ENCODE data around the gene MROH2B. TPM values are rescaled to one million over a fixed set of nuclear protein-coding genes. Genes with fewer than 3 reads are reported as not detected.

The MROH2B gene
- total and polyA plus RNA-seq, 8 donors = not detected

- Histone ChIP-seq H3K4me3 (no peak overlapping the region), H3K36me3 (no peaks in the 10 kb centered on the region), H3K27ac (no peak overlapping the region), H3K4me1 (no peaks in the 10 kb centered on the region), H3K27me3 (no peaks in the 10 kb centered on the region), H3K9me3 (no peaks in the 10 kb centered on the region)
- no peak for DNase-seq
- TF ChIP-seq, protein P1, sequence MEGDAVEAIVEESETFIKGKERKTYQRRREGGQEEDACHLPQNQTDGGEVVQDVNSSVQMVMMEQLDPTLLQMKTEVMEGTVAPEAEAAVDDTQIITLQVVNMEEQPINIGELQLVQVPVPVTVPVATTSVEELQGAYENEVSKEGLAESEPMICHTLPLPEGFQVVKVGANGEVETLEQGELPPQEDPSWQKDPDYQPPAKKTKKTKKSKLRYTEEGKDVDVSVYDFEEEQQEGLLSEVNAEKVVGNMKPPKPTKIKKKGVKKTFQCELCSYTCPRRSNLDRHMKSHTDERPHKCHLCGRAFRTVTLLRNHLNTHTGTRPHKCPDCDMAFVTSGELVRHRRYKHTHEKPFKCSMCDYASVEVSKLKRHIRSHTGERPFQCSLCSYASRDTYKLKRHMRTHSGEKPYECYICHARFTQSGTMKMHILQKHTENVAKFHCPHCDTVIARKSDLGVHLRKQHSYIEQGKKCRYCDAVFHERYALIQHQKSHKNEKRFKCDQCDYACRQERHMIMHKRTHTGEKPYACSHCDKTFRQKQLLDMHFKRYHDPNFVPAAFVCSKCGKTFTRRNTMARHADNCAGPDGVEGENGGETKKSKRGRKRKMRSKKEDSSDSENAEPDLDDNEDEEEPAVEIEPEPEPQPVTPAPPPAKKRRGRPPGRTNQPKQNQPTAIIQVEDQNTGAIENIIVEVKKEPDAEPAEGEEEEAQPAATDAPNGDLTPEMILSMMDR (IDR thresholded peaks at IDR 0.05) = no peak
- no peak for TF ChIP-seq POLR2A (IDR thresholded peaks at IDR 0.05)
- intact Hi-C loops (cut with DNase I; ENCODE audit: low total_unique reads) = no loop called here
- WGBS, 5 donors = 54 to 72% (median 60%) methylated on average over 3 of the region's 3 CpGs
These were observed 67.3 kb downstream of the MROH2B start for GRCh38 chr5:41003670-41004376.

GRCh38 chr5:40999966-41000365 lies 71.2 kb downstream of the MROH2B start:
- intact Hi-C loops (cut with DNase I; ENCODE audit: low total_unique reads) = no loop called here
- H3K27me3 ChIP-seq = no peaks in the 10 kb centered on the region
- TF ChIP-seq, protein P1 (IDR thresholded peaks at IDR 0.05) = no peak
- TF ChIP-seq POLR2A (IDR thresholded peaks at IDR 0.05) (no peak), POLR2AphosphoS5 (IDR thresholded peaks at IDR 0.05) (no peak), EP300 (IDR thresholded peaks at IDR 0.05) (no peak)

DNA sequence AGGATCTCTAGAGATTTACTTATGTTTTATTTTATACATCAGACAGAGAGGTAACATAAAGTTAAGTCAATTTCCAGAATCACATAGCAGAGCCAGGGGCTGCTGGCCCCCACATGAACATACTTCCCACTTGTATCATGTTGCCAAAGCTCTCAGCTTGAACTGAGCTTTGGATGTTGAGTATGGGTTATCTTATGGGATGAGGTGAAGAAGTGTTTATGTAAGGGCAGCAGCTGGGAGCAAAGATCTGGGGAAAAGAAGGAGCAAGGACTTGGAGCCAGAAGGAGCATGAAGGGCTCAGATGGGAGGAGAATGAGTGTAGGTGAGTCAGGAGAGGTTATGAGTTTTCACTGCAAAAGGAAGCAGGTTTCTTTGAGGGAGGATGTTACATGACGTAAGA lies 72.0 kb downstream of the MROH2B start:
- intact Hi-C loops (cut with DNase I; ENCODE audit: low total_unique reads) = no loop called here
- Histone ChIP-seq H3K9me3 (no peaks in the 10 kb centered on the region), H3K4me3 (no peak overlapping the region), H3K27me3 (no peaks in the 10 kb centered on the region), H3K27ac (no peak overlapping the region), H3K36me3 (no peaks in the 10 kb centered on the region), H3K4me1 (no peaks in the 10 kb centered on the region)
- 79 to 95% (median 91%) methylated on average over 1 of the region's 1 CpG for WGBS, 5 donors
- TF ChIP-seq EP300 (IDR thresholded peaks at IDR 0.05) (no peak), POLR2A (IDR thresholded peaks at IDR 0.05) (no peak), POLR2AphosphoS5 (IDR thresholded peaks at IDR 0.05) (no peak)
- TF ChIP-seq, protein P1 (IDR thresholded peaks at IDR 0.05) = no peak
- DNase-seq = no peak

More at GRCh38 chr5:40999966-41000365, 71.2 kb downstream of the MROH2B start:
- Histone ChIP-seq H3K27ac (no peak overlapping the region), H3K36me3 (no peaks in the 10 kb centered on the region), H3K4me3 (no peak overlapping the region), H3K4me1 (no peaks in the 10 kb centered on the region), H3K9me3 (no peaks in the 10 kb centered on the region)
- 93 to 98% (median 94%) methylated on average over 4 of the region's 4 CpGs for WGBS, 5 donors
- no peak for DNase-seq

DNA sequence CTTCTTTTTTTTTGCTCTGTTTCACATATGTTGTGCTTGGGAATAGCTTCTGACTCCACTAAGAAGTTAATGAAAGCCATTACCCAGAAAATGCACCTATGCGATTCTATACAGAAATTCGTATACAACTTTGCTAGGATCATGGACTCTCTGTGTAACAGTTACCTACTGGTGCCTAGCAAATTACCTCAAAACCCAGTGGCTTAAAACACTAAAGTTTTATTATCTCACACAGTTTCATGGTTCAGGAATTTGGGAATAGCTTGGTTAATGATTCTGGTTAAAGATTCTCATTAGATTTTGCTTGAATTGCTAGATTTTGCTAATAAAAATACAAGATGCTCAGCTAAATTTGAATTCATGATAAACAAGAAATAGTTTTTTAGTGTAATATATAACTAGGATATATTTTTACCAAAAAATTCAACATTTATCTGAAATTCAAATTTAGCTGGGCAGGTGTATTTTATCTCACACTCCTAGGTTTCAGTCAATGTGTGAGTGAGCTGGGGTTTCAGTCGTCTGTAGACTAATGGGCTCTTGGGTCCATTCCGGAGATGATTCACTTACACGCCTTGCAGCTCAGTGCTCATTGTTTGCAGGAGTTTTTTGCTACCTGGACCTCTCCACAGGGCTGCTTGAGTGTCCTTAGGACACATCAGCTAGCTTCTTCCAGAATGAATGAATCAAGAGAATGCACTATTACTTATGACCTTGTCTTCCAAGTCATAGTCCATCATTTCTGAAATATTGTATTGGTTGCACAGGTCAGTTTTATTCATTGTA lies 75.1 kb downstream of the MROH2B start:
- TF ChIP-seq POLR2A (IDR thresholded peaks at IDR 0.05) (no peak), POLR2AphosphoS5 (IDR thresholded peaks at IDR 0.05) (no peak), EP300 (IDR thresholded peaks at IDR 0.05) (no peak)
- TF ChIP-seq, protein P1 (IDR thresholded peaks at IDR 0.05) = no peak
- H3K4me3 ChIP-seq = no peak overlapping the region
- H3K9me3 ChIP-seq = no peaks in the 10 kb centered on the region
- H3K27me3 ChIP-seq = no peaks in the 10 kb centered on the region
- DNase-seq = no peak
- no peaks in the 10 kb centered on the region for H3K36me3 ChIP-seq
- intact Hi-C loops (cut with DNase I; ENCODE audit: low total_unique reads) = no loop called here
- no peak overlapping the region for H3K27ac ChIP-seq
- 95 to 97% (median 96%) methylated on average over 5 of the region's 5 CpGs for WGBS, 5 donors
- peaks cover 12 to 18% (median 15%) of the 10 kb centered on the region in 4 donors for H3K4me1 ChIP-seq
